ENCODE measurements around the gene HIF1A.

- TF ChIP-seq, protein P1, sequence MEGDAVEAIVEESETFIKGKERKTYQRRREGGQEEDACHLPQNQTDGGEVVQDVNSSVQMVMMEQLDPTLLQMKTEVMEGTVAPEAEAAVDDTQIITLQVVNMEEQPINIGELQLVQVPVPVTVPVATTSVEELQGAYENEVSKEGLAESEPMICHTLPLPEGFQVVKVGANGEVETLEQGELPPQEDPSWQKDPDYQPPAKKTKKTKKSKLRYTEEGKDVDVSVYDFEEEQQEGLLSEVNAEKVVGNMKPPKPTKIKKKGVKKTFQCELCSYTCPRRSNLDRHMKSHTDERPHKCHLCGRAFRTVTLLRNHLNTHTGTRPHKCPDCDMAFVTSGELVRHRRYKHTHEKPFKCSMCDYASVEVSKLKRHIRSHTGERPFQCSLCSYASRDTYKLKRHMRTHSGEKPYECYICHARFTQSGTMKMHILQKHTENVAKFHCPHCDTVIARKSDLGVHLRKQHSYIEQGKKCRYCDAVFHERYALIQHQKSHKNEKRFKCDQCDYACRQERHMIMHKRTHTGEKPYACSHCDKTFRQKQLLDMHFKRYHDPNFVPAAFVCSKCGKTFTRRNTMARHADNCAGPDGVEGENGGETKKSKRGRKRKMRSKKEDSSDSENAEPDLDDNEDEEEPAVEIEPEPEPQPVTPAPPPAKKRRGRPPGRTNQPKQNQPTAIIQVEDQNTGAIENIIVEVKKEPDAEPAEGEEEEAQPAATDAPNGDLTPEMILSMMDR (CRISPR knock-in tag; IDR thresholded peaks at IDR 0.05) = no peak
- TF ChIP-seq POLR2AphosphoS5 (IDR thresholded peaks at IDR 0.05; ENCODE audit: low read depth, low read length) = no peak
- TF ChIP-seq MIER3 (CRISPR knock-in tag; IDR thresholded peaks at IDR 0.05; ENCODE audit: borderline replicate concordance) = no peak
- TF ChIP-seq ZNF891 (CRISPR knock-in tag; IDR thresholded peaks at IDR 0.05) = no peak
- TF ChIP-seq JUNB (CRISPR knock-in tag; IDR thresholded peaks at IDR 0.05; ENCODE audit: borderline replicate concordance) = no peak
- TF ChIP-seq BHLHE40 (IDR thresholded peaks at IDR 0.05; ENCODE audit: low read length) = no peak
- no peak for TF ChIP-seq FOXJ3 (CRISPR knock-in tag; IDR thresholded peaks at IDR 0.05; ENCODE audit: borderline replicate concordance)
- TF ChIP-seq GFI1 (CRISPR knock-in tag; IDR thresholded peaks at IDR 0.05; ENCODE audit: borderline replicate concordance) = no peak
- no peak for TF ChIP-seq ZNF569 (CRISPR knock-in tag; IDR thresholded peaks at IDR 0.05; ENCODE audit: borderline replicate concordance)
- TF ChIP-seq HCFC1 (IDR thresholded peaks at IDR 0.05; ENCODE audit: low read depth, low read length) = no peak
- TF ChIP-seq ZNF138 (CRISPR knock-in tag; IDR thresholded peaks at IDR 0.05; ENCODE audit: low read depth) = no peak
- TF ChIP-seq RAD51 (IDR thresholded peaks at IDR 0.05; ENCODE audit: borderline replicate concordance) = no peak
Measured at GRCh38 chr14:61653507-61653906, 41.8 kb upstream of the HIF1A start.

Data from HepG2 (cell line).